ENCODE results near the gene SUFU.
"Not testable (repeated sequence)": the region's sequence is repeated elsewhere in the genome, so short reads cannot be mapped to it uniquely, and the experiment has no call there.

Gene SUFU

DNA sequence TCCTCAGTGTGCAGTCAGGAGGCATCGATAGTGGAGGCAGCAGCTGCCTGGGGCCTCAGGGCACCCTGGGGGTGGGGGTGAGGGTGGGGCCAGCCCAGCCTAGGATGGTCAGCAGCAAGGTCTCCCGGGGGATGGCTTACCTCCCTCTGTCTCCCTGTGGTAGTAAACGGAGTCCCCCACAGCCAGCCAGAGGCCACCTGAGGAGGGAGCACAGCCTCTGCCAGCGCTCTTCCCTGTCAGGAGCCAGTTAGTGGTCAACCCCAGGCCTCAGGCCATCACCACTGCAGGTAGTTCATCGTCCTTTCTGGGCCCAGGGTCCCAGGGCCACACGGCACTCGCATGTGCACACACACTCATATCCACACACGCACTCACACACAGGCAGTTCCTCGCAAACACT is 23.4 kb upstream of the SUFU start:
- no peak for DNase-seq

DNA sequence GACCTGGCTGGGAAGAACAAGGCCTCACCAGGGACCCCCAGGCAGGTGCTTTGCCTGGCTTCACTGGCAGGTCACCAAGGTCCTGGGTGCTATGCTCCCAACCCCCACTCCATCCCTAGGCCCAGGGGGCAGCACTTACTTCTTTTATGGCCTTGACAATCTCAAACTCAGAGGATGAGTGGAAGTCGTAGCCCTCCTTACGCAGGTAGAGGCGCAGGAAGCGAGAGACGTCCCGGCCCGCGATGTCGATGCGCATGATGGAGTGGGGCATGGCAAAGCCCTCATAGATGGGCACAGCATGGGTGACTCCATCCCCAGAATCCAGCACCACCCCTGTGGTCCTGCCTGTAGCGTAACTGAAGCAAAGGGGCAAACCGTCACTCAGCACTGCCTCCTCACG is 19.8 kb upstream of the SUFU start:
- no peak for DNase-seq

GRCh38 chr10:102485093-102485784 is 18.5 kb upstream of the SUFU start:
- no peak for DNase-seq

GRCh38 chr10:102491136-102491535 is 12.6 kb upstream of the SUFU start:
- no peak for DNase-seq

DNA sequence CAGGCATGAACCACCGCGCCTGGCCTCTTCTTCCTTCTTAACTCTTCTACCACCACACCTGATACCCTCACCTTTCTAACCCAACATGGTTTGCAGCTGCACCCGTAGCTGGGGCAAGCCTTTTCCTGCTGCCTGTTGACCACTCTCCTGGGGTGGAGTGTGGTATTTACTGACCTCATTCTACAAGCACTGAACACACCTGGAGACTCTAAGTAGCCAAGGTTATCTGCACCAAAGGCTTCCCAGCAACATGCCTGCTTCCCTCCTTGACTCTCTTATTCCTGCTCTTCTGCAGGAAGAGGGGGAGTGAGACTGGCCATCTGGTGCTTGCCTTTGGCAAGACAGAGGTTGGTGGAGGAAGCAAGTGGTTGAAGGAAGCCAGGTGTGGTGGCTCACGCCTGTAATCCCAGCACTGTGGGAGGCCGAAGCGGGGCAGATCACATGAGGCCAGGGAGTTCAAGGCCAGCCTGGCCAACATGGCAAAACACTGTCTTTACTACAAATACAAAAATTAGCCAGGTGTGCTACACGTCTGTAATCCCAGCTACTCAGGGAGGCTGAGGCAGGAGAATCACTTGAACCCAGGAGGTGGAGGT is 11.3 kb upstream of the SUFU start:
- DNase-seq, result no peak

- no peak for DNase-seq
Measured at GRCh38 chr10:102492983-102493382, 10.8 kb upstream of the SUFU start.

- no peak for DNase-seq
Measured at GRCh38 chr10:102493771-102494170, 10.0 kb upstream of the SUFU start.

- DNase-seq, result no peak
Measured at GRCh38 chr10:102497545-102497944, 6.2 kb upstream of the SUFU start.

DNA sequence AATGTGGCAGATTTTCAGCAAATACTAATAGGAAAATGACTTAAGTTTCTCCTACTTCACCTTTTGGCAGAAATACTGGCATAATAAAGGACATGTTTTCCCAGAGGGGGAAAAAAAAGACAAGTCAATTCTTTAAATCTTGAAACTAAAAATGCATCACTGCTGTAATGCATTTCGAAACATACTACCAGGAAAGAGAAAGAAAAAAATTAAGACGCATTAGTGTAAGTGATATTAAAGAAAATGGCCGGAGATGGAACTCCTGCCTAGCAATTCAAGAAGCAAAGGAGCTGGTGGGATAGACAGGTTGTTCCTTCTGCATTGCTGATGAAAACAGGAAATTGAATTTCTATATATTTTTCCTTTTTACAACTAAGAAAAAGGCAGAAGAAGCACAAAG is 4.4 kb upstream of the SUFU start:
- DNase-seq, result no peak

DNA sequence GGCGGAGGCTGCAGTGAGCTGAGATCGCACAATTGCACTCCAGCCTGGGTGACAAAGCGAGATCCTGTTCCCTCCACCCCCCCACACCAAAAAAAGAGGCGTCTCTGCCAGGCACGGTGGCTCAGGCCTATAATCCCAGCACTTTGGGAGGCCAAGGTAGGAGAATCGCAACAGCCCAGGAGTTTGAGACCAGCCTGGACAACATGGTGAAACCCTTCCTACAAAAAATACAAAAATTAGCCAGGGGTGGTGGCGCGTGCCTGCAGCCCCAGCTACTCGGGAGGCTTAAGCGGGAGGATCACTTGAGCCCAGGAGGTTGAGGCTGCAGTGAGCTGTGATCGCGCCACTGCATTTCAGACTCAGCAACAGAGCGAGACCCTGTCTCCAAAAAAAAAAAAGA is 3.1 kb upstream of the SUFU start:
- DNase-seq, result not testable (repeated sequence)

GRCh38 chr10:102501201-102502028 is 2.4 kb upstream of the SUFU start:
- no peak for DNase-seq

DNA sequence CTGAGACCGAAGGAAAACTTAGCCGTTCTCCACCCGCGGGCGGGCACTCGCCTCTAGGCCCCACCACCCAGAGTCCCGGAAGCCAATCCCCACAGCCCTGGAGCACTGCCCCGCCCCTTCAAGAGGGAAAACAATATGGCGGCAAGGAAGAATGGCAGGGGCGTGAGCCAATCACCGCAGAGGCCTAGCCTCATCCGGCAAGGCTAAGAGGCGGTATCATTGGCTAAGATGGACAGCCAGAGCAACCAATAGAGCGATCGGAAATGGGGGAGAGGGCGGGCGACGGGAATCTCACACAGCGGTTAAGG is 1.8 kb upstream of the SUFU start:
- peak; percentile 99 for DNase-seq

DNA sequence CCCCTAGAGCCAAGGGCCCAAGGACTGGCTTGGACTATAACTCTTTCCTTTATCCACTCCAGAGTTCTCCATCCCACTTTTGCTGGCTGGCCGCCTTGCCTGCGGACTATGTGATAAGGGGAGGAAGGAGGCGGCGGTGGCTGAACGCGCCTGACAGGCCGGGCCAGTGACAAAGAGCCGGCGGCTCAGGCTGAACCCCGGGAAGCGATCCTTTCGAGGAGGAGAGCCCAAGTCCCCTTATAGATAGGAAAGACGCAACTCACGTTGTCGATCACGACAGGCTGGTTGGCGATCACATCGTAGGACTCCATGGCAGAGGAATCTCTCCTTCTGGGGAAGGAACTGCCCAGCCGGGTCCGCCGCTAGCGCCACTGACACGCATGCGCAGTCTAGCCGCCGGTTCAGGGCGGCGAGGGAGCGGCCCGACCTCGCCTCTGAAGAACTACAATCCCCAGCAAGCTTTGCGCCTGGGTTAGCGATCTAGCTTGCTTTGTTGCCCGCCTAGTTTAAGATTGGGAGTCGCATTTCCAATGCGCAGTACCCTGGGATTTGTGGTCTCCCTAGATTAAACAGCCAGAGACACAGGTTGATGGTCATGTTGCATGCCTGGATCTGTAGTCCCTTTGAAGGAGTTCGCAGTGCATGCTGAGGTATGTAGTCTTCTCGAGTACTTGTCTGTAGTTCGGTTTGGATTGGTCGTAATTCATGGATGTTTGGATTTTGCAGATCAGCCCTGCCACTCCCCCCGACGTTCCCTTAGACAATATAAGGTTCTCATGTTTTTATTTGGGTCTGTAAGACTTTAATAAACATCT is 1.2 kb upstream of the SUFU start, which contains the start of gene ACTR1A:
TSS of gene ACTR1A (minus strand) at position 376 of the 815 bp plus-strand sequence. CDS start at position 311, 65 bp downstream.
- DNase-seq, result peak; percentile 97 to 98

GRCh38 chr10:102504179-102504975 is 605 bp downstream of the SUFU start:
- DNase-seq, result peak in 1 of 2 donors; percentile 39

DNA sequence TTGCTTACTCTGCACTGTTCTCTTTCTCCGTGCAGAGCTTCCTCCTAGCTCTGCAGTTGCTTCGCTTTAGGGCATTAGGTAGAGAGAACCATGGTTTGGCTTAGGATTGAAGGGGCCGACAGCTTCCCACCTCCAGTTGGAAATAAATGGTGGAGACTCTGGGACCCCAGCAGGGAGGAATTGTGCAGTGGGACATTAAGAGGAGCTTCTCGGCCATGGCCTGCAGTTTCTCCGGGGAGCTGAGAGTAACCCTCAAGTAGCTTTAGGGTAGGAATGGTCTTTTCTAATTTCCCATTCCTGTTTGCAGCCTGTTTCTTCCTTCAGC is 1.2 kb downstream of the SUFU start:
- DNase-seq, result no peak

- no peak for DNase-seq
Measured at GRCh38 chr10:102505462-102506115, 1.8 kb downstream of the SUFU start.

DNA sequence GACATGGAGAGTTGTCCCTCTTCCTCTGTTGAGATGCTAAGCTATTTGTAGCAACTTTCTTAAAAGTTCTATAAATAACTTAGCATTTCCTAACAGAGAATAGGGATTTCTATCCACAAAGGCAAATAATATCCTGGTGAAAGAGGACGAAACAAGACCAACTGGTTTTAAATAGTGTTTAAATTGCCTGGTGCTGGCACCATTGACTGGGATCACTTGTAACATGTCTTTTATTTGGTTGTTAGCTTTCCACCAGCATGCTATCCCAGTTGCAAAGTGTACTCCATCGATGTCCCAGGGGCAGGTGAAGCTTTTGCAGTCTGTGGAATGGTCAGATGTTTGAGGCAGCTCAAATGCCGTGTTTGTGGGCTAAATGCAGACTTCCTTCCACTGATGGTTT is 3.7 kb downstream of the SUFU start:
- no peak for DNase-seq

GRCh38 chr10:102508506-102508905 is 4.7 kb downstream of the SUFU start:
- no peak for DNase-seq

GRCh38 chr10:102509387-102509786 is 5.6 kb downstream of the SUFU start:
- DNase-seq, result no peak

- peak in 1 of 2 donors; percentile 29 for DNase-seq
Measured at GRCh38 chr10:102511583-102512274, 8.0 kb downstream of the SUFU start.
